ENCODE measurements around the gene RBM15B.

RBM15B gene

DNA sequence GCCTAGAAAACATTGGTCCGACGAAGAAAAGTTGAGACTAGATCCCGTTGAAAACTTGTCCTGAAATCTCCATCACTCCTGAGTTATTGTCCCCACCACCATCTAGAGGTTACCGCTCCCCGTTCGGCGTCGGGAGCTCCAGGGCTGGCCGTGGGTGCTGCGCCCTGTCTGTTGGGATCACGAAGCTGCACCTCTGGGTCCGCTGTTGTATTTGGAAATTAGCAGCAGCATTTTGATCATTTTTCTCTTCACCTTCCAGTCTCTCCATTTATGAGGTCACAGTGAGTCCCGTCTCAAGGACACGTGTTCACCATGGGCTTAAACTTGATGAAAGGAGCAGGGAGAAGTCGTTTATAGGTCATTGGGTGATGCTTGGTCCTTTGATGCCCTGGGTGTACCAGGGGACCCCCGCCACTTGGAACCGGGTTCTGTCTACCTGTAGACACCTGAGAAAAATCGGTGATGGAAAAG is 5.4 kb upstream of the RBM15B start:
- TF ChIP-seq NFIC (IDR thresholded peaks at IDR 0.05) = no peak
- no peak for TF ChIP-seq RAD21 (IDR thresholded peaks at IDR 0.05; ENCODE audit: low read depth)
- TF ChIP-seq TCF12 (IDR thresholded peaks at IDR 0.05; ENCODE audit: low read depth) = no peak
- TF ChIP-seq, protein P1, sequence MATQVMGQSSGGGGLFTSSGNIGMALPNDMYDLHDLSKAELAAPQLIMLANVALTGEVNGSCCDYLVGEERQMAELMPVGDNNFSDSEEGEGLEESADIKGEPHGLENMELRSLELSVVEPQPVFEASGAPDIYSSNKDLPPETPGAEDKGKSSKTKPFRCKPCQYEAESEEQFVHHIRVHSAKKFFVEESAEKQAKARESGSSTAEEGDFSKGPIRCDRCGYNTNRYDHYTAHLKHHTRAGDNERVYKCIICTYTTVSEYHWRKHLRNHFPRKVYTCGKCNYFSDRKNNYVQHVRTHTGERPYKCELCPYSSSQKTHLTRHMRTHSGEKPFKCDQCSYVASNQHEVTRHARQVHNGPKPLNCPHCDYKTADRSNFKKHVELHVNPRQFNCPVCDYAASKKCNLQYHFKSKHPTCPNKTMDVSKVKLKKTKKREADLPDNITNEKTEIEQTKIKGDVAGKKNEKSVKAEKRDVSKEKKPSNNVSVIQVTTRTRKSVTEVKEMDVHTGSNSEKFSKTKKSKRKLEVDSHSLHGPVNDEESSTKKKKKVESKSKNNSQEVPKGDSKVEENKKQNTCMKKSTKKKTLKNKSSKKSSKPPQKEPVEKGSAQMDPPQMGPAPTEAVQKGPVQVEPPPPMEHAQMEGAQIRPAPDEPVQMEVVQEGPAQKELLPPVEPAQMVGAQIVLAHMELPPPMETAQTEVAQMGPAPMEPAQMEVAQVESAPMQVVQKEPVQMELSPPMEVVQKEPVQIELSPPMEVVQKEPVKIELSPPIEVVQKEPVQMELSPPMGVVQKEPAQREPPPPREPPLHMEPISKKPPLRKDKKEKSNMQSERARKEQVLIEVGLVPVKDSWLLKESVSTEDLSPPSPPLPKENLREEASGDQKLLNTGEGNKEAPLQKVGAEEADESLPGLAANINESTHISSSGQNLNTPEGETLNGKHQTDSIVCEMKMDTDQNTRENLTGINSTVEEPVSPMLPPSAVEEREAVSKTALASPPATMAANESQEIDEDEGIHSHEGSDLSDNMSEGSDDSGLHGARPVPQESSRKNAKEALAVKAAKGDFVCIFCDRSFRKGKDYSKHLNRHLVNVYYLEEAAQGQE (IDR thresholded peaks at IDR 0.05; ENCODE audit: low read depth) = no peak
- TF ChIP-seq TAF1 (IDR thresholded peaks at IDR 0.05; ENCODE audit: low read depth) = no peak
- TF ChIP-seq CEBPB (IDR thresholded peaks at IDR 0.05) = no peak
- TF ChIP-seq FOXM1 (IDR thresholded peaks at IDR 0.05; ENCODE audit: borderline replicate concordance, low read depth) = no peak
- no peak for TF ChIP-seq TEAD4 (IDR thresholded peaks at IDR 0.05)
- no peak for TF ChIP-seq EGR1 (IDR thresholded peaks at IDR 0.05)
- no peak for TF ChIP-seq ZBTB7A (IDR thresholded peaks at IDR 0.05; ENCODE audit: low read depth)
- TF ChIP-seq CREB1 (IDR thresholded peaks at IDR 0.05; ENCODE audit: low read depth) = no peak
- TF ChIP-seq, protein P2, sequence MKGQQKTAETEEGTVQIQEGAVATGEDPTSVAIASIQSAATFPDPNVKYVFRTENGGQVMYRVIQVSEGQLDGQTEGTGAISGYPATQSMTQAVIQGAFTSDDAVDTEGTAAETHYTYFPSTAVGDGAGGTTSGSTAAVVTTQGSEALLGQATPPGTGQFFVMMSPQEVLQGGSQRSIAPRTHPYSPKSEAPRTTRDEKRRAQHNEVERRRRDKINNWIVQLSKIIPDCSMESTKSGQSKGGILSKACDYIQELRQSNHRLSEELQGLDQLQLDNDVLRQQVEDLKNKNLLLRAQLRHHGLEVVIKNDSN (IDR thresholded peaks at IDR 0.05) = no peak
- no peak for TF ChIP-seq EP300 (IDR thresholded peaks at IDR 0.05; ENCODE audit: borderline replicate concordance)
- no peak for TF ChIP-seq YY1 (IDR thresholded peaks at IDR 0.05; ENCODE audit: low read depth)
- TF ChIP-seq, protein P3, sequence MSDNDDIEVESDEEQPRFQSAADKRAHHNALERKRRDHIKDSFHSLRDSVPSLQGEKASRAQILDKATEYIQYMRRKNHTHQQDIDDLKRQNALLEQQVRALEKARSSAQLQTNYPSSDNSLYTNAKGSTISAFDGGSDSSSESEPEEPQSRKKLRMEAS (IDR thresholded peaks at IDR 0.05) = no peak

DNA sequence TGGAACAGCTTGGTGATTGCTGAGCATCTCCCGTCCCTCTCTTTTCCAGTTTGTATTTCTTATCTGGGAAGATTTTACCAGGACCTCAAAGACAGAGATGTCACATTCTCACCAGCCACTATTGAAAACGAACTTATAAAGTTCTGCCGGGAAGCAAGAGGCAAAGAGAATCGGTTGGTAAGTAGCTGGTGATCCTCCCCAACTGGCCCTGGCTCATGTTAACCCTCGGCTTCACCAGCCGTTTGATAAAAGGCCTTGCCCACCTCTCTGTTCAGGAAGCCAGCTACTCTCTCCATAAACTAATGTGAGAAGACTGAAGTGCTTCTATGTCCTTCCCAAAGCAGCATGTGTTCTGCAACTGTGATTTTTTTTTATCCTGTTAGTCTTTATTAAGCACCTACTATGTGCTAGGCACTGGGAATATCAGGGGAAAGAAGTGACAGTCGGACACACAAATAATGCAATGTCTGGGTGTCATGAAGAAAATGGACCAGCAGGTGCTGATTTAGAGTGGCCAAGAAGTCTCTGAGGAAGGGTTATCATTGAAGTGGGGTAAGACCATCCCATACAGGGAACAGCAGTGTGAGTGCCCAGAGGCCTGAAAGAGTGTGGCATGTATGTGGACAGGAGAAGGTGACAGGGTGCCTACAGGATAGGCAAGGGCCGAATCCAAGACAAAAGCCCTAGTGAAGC is 4.8 kb upstream of the RBM15B start:
- TF ChIP-seq CEBPB (IDR thresholded peaks at IDR 0.05) = no peak
- no peak for TF ChIP-seq ZBTB7A (IDR thresholded peaks at IDR 0.05; ENCODE audit: low read depth)
- no peak for TF ChIP-seq FOXM1 (IDR thresholded peaks at IDR 0.05; ENCODE audit: borderline replicate concordance, low read depth)
- no peak for TF ChIP-seq NFIC (IDR thresholded peaks at IDR 0.05)
- TF ChIP-seq CREB1 (IDR thresholded peaks at IDR 0.05; ENCODE audit: low read depth) = no peak
- no peak for TF ChIP-seq RAD21 (IDR thresholded peaks at IDR 0.05; ENCODE audit: low read depth)
- TF ChIP-seq, protein P2 (IDR thresholded peaks at IDR 0.05) = no peak
- TF ChIP-seq, protein P3 (IDR thresholded peaks at IDR 0.05) = no peak
- TF ChIP-seq YY1 (IDR thresholded peaks at IDR 0.05; ENCODE audit: low read depth) = no peak
- TF ChIP-seq, protein P1 (IDR thresholded peaks at IDR 0.05; ENCODE audit: low read depth) = no peak
- no peak for TF ChIP-seq EGR1 (IDR thresholded peaks at IDR 0.05)
- TF ChIP-seq TAF1 (IDR thresholded peaks at IDR 0.05; ENCODE audit: low read depth) = no peak
- TF ChIP-seq EP300 (IDR thresholded peaks at IDR 0.05; ENCODE audit: borderline replicate concordance) = no peak
- TF ChIP-seq TCF12 (IDR thresholded peaks at IDR 0.05; ENCODE audit: low read depth) = no peak
- TF ChIP-seq TEAD4 (IDR thresholded peaks at IDR 0.05) = no peak

DNA sequence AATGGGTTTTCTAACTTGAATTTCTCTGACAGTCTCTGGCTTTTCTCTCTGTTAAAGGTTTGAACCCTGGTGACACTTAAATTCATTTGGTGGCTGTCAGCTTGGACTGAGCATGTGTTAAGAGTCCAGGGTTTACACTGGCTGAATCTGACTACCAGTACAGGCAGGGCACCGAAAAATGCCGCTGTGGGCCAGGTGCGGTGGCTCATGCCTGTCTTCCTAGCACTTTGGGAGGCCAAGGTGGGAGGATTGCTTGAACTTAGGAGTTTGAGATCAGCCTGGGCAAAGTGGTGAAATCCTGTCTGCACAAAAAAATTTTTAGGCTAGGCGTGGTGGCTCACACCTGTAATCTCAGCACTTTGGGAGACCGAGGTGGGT is 4.2 kb upstream of the RBM15B start:
- no peak for TF ChIP-seq CREB1 (IDR thresholded peaks at IDR 0.05; ENCODE audit: low read depth)
- TF ChIP-seq YY1 (IDR thresholded peaks at IDR 0.05; ENCODE audit: low read depth) = no peak
- TF ChIP-seq, protein P3 (IDR thresholded peaks at IDR 0.05) = no peak
- TF ChIP-seq TAF1 (IDR thresholded peaks at IDR 0.05; ENCODE audit: low read depth) = no peak
- no peak for TF ChIP-seq CEBPB (IDR thresholded peaks at IDR 0.05)
- TF ChIP-seq, protein P2 (IDR thresholded peaks at IDR 0.05) = no peak
- TF ChIP-seq TCF12 (IDR thresholded peaks at IDR 0.05; ENCODE audit: low read depth) = no peak
- TF ChIP-seq FOXM1 (IDR thresholded peaks at IDR 0.05; ENCODE audit: borderline replicate concordance, low read depth) = no peak
- no peak for TF ChIP-seq EGR1 (IDR thresholded peaks at IDR 0.05)
- TF ChIP-seq ZBTB7A (IDR thresholded peaks at IDR 0.05; ENCODE audit: low read depth) = no peak
- TF ChIP-seq, protein P1 (IDR thresholded peaks at IDR 0.05; ENCODE audit: low read depth) = no peak
- TF ChIP-seq NFIC (IDR thresholded peaks at IDR 0.05) = no peak
- no peak for TF ChIP-seq TEAD4 (IDR thresholded peaks at IDR 0.05)
- TF ChIP-seq RAD21 (IDR thresholded peaks at IDR 0.05; ENCODE audit: low read depth) = no peak
- no peak for TF ChIP-seq EP300 (IDR thresholded peaks at IDR 0.05; ENCODE audit: borderline replicate concordance)
